Activated T-helper 1 cell treated with anti-CD3 and anti-CD28 coated beads, Interleukin-2, amount 50 U/mL, for 16 hours (primary cell): ENCODE results near the gene FRMPD4.

Experiments
- DNase-seq, 2 donors: peaks; one replicate each; pipeline ENCODE4 v3.0.0-alpha.2; 2020; ENCODE audit warnings: low read depth in 1 of 2, low spot score in 1 of 2

FRMPD4 gene

DNA sequence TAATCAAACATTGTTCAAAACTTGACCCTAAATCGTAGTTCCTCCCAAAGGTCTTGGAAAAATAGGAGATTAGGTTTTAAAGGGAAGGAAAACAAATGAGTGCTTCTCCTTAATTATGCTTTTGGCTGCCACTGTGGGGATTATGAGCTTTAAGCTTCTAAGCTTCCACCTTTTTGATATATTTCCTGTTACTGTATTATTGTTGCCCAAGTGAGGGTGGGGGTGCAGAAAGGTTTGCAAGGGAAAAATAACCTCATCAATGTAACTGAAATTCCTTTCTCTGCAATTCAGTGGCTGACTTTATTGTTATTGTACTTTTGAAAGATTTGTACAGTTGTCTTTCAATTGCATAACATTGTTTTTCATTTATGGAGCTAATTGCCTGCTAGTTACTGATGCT, 285.1 kb downstream of the FRMPD4 start:
- no peak for DNase-seq

- no peak for DNase-seq
Measured at GRCh38 chrX:12425496-12425895, 287.2 kb downstream of the FRMPD4 start.

DNA sequence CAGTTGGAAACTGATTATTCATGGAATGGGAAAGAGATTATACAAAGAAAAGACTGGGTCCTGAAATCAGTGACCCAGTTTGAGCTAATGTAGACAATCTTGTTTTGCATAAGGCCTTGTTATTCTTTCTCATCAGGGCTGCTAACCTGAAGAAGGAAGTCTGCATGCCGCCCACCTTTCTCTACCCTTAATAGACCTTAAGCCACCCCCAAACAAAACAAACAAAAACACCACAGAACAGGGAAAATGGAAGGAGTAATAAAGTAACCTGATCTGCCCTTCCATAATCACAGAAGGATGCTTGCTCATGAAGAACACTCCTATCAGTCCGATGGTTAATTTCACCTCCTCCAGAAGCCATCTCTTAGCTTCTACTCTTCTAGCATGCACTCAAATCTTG, 288.1 kb downstream of the FRMPD4 start:
- DNase-seq: no peak

DNA sequence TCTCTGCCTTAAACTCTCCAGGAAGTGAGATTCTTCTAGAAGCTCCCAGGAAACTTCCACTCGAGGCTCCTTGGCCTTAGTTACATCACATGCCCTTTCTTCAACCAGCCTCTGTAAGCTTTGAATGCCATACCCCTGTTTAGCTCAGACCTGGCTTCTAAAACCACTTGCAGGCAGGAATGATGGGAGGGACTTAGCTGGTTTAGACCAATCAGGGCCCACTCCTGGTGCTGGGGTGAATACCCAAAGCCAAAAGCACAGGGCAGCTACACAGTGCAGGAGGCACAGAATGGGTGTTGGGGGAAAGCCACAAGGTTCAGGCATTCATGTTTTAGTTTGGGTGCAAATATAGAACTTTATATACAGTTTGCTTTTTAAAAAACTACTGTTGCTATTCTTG, 296.2 kb downstream of the FRMPD4 start:
- DNase-seq: no peak

GRCh38 chrX:12439416-12439815, 301.1 kb downstream of the FRMPD4 start:
- no peak for DNase-seq

- DNase-seq: no peak
Measured at GRCh38 chrX:12440246-12440645, 302.0 kb downstream of the FRMPD4 start.

DNA sequence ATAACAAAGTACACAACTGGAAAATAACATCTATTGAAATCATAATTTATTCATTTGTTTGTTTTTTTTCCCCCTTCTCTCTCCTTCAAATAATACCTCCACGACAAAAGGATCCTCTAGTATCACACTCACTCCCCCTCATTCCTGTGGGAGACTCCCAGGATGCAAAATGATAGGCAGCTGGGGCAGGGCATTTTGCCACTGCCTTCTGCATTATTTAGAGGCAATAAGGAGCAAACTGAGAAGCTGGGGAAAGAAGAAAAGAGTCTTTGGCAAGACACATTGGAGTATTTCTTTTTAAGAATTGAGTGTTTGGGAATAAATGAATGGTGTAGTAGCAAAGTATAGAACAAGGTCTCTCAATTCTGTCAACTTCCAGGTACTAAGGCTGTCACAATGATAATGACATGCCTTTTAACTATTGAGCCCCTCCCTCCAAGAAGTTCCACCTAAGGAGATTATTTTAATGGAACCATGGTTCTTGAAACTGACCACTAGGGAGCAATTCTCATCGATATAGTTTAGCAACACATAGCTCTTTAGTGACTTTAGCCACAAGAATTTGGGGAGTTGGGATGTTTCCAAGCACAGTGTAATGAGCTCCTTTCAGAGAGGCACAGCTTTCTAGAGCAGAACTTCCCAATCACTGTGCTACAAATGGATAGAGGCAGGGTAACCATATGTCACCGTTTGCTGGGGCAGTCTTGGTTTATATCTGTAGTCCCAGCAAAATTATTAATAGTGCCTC, 303.3 kb downstream of the FRMPD4 start:
- no peak for DNase-seq

GRCh38 chrX:12443534-12444098, 305.3 kb downstream of the FRMPD4 start:
- DNase-seq: no peak

DNA sequence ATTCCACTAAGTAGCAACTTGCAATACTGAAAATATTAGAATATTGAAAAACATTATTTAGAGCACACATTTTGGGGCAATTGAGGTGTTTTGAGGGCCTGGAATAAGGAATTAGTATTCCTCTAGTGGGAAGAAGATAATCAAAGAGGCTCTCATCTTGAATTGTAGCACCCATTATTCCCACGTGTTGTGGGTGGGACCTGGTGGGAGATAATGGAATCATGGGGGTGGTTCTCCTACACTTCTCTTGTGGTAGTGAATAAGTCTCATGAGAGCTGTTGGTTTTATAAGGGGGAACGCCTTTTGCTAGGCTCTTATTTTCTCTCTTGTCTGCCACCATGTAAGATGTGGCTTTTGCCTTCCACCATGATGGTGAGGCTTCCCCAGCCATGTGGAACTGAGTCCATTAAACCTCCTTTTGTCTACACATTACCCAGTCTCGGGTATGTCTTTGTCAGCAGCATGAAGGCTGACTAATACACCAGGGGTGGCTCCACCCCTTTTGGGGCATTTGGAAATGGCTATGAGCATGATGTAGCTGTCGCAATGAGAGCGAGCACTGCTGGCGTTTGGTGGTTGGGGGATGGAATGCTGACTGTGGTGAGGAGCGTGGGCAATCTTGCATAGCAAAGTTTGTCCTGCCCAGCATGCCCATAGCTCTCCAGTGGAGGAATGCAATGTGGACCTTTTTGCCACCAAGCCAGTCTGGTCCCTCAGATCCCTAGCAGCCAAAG, 308.2 kb downstream of the FRMPD4 start:
- DNase-seq: no peak

DNA sequence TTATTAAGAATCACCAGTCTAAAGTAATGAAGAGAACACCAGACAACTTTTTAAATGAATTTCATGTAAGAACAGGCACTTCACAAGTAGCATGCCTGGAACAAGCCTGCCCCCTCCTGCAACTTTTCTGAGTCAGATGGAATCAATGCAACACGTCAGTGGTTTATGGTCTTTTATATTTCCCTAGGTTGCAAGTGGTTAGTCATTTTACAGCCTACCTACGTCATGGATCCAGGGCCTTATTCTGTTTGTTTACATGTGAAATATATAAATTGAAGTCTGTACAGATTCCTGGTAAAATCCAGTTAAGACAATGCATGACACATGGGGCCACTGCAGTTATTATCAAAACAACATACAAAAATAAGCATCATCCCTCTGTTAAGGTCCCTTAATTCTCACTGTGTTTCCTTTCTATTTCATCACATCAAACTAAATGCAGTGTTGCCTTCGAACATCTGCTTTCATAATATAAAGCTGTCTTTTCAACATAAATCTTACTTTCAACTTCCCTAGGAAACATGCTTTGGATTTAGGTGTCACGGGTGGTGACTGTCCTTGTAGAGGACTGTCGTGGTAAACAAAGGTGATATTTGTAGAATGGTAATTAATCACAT, 309.3 kb downstream of the FRMPD4 start:
- no peak for DNase-seq

GRCh38 chrX:12452268-12452667, 314.0 kb downstream of the FRMPD4 start:
- no peak for DNase-seq

DNA sequence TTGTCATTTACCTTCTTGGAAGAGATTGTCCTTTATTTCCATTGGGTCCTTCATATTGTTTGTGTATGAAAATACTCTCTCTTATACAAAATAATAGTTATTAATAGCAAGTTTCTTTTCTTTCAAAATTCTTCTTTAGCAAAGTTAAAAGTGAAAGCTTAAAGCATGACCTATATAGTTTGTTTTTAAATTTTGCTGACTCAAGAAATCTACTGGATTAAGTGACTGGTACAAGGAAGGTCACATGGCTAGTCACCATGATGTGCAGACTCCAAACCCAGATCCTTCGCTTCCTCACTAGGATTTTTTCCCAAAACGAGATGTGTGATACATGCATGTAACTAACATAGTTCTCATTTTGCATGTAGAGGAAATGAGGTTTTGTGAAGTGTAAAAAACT, 322.7 kb downstream of the FRMPD4 start:
- no peak for DNase-seq

- DNase-seq: no peak
Measured at GRCh38 chrX:12463052-12463451, 324.8 kb downstream of the FRMPD4 start.

DNA sequence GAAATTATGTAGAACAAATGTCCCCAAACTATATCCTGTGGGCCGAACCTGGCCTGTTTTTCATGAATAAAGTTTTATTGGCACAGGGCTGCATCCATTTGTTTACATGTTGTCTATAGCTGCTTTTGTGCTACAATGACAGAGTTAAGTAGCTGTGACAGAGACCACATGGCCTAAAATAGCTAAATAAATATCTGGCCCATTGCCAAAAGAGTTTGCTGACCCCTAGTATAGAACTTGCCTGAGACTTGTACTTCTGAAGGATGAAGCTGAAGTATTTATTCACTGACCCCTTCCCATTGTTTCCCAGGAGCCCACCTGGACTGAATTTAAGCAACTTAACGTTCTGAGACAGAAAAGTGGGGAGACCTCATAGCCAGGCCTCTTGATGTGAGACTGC, 325.6 kb downstream of the FRMPD4 start:
- DNase-seq: no peak

DNA sequence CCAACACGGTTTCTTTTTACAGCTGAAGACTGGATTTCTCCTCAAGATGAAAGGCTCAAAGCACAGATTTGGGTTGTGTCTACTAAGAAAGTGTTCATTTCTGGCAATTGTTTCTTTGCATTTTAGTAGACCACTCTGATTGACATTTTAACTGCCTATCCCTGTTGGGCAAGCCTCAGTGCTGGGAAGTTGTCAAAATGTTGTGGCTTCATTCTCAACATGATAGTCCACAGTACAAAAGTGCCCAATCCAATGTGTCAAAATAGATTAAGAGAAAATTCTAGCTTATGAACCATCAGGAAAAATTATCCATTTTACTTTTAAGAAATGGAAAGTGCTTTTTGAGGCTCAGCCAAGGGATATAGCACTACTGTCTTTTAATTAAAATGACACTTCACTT, 329.0 kb downstream of the FRMPD4 start:
- DNase-seq: no peak

DNA sequence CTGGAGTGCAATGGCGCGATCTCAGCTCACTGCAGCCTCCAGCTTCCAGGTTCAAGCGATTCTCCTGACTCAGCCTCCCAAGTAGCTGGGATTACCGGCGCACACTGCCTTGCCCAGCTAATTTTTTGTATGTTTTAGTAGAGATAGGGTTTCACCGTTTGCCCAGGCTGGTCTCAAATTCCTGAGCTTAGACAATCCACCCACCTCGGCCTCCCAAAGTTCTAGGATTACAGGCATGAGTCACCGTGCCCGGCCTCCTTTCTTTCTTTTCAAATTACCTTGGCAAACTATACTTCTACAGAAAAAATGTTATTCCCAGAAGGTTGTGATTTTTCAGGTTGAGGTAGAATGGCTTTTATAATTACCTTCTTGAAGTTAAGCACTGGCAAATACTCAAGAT, 331.0 kb downstream of the FRMPD4 start:
- no peak for DNase-seq

DNA sequence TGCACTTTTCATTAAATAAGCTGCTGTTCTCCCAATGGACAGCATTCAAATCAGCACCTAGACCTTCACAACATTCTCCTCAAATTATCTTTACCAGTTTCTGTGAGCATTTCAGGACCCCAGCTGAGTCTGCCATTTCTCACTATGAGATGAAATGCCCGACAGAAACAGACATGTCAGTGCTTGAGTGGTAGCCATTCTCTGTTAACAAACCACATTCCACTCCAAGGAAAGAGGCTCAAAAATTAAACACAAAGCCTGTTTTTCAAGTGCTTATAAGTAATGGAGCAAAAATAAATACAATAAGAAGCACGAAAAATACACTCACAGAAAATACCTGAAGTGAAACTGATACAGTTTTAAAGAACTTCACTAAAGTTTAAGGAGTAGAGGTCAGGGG, 332.8 kb downstream of the FRMPD4 start:
- DNase-seq: no peak

GRCh38 chrX:12480956-12481355, 342.7 kb downstream of the FRMPD4 start:
- DNase-seq: no peak

- no peak for DNase-seq
Measured at GRCh38 chrX:12488220-12488619, 349.9 kb downstream of the FRMPD4 start.

DNA sequence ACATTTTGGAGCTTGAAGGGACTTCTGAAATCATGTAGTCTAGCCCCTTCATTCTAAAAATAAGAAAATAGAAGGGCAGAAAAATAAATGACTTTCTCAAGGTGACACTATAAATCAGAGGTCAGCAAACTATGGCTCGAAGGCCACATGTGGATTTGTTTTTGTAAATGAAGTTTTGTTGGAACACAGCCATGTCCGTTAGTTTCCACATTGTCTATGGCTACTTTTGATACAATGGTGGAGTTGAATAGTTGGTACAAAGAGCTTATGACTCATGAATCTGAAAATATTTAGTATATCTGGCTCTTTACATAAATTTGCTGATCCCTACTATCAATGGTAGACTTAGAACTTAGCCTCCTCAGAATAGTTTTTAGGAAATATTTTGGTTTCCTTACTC, 350.5 kb downstream of the FRMPD4 start:
- no peak for DNase-seq

GRCh38 chrX:12489341-12489740, 351.1 kb downstream of the FRMPD4 start:
- no peak for DNase-seq
